ENCODE results near the gene EPHA3. TPM values are rescaled to one million over a fixed set of nuclear protein-coding genes. Genes with fewer than 3 reads are reported as not detected.

EPHA3 gene
- total RNA-seq, 4 donors from 2014 or later, result 13.1 to 25.8 (median 21.2) TPM

DNA sequence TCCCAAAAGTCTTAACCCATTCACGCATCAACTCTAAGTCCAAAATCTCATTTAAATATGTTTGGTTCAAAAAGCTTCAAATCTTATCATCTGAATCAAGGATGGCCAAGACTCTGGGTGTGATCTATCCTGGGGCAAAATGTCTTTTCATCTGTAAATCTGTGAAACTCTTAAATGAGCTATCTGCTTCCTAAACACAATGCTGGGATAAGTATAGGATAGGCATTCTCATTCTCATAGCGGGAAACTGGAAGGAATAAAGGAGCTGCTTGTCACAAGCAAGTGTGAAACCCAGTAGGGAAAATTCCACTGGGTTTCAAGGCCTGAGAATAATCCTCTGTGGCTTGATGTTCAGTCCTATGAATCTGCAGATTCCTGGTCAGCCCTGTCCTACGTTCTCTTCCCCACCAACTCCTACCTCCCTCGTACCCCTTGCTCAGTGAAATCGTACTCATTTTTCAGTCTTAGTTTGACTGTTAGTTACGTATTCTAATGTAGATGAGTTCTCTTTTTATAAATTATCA is 156.7 kb downstream of the EPHA3 start:
- H3K9me3 ChIP-seq, result no peaks in the 10 kb centered on the region
- H3K4me1 ChIP-seq, result no peaks in the 10 kb centered on the region
- H3K36me3 ChIP-seq, result no peaks in the 10 kb centered on the region
- intact Hi-C loops (cut with DNase I), result no loop called here
- WGBS, result 84% methylated on average over 6 of the region's 6 CpGs
- TF ChIP-seq EP300 (IDR thresholded peaks at IDR 0.05), result no peak
- no peak for TF ChIP-seq POLR2A (IDR thresholded peaks at IDR 0.05; ENCODE audit: low read depth)
- TF ChIP-seq POLR2AphosphoS5 (IDR thresholded peaks at IDR 0.05), result no peak
- TF ChIP-seq, protein P1, sequence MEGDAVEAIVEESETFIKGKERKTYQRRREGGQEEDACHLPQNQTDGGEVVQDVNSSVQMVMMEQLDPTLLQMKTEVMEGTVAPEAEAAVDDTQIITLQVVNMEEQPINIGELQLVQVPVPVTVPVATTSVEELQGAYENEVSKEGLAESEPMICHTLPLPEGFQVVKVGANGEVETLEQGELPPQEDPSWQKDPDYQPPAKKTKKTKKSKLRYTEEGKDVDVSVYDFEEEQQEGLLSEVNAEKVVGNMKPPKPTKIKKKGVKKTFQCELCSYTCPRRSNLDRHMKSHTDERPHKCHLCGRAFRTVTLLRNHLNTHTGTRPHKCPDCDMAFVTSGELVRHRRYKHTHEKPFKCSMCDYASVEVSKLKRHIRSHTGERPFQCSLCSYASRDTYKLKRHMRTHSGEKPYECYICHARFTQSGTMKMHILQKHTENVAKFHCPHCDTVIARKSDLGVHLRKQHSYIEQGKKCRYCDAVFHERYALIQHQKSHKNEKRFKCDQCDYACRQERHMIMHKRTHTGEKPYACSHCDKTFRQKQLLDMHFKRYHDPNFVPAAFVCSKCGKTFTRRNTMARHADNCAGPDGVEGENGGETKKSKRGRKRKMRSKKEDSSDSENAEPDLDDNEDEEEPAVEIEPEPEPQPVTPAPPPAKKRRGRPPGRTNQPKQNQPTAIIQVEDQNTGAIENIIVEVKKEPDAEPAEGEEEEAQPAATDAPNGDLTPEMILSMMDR (IDR thresholded peaks at IDR 0.05), result no peak
- no peaks in the 10 kb centered on the region for H3K27me3 ChIP-seq
- no peak overlapping the region for H3K27ac ChIP-seq (replicated peaks in 1 of 4)
- DNase-seq (ENCODE audit: extremely low spot score), result no peak
- H3K4me3 ChIP-seq, result no peak overlapping the region

- no peak overlapping the region for H3K27ac ChIP-seq (replicated peaks in 1 of 4)
- H3K4me3 ChIP-seq, result no peak overlapping the region
- TF ChIP-seq POLR2AphosphoS5 (IDR thresholded peaks at IDR 0.05) (no peak), EP300 (IDR thresholded peaks at IDR 0.05) (no peak)
- TF ChIP-seq, protein P1 (IDR thresholded peaks at IDR 0.05), result no peak
- no peaks in the 10 kb centered on the region for H3K36me3 ChIP-seq
- 88% methylated on average over 1 of the region's 1 CpG for whole genome bisulfite sequencing
- H3K9me3 ChIP-seq, result no peaks in the 10 kb centered on the region
- H3K27me3 ChIP-seq, result no peaks in the 10 kb centered on the region
- H3K4me1 ChIP-seq, result no peaks in the 10 kb centered on the region
- no peak for DNase-seq (ENCODE audit: extremely low spot score)
- intact Hi-C loops (cut with DNase I), result no loop called here
Measured at GRCh38 chr3:89266074-89266473, 158.7 kb downstream of the EPHA3 start.

DNA sequence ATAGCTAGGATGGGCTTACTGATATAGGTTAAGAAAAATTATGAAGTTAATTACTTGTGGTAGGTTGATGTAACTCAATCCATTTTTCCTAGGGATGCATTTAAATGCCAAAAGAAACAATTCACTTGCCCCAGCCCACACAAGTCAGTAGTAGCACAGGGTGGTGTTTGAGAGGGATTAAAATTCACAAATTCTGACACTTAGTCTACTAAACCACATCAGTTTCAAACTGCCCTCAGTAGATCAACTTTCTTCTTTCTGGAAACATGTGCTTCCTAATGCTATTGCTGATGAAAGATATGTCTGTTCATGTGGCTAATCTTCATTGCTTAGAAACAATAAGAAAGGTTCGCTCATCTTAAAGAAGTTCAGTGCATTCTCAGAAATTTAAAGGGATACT is 160.6 kb downstream of the EPHA3 start:
- no peak for DNase-seq (ENCODE audit: extremely low spot score)
- H3K4me3 ChIP-seq, result no peak overlapping the region
- intact Hi-C loops (cut with DNase I), result no loop called here
- no peak overlapping the region for H3K27ac ChIP-seq (replicated peaks in 1 of 4)
- H3K27me3 ChIP-seq, result no peaks in the 10 kb centered on the region
- 87% methylated on average over 1 of the region's 1 CpG for WGBS
- no peaks in the 10 kb centered on the region for H3K36me3 ChIP-seq
- H3K9me3 ChIP-seq, result no peaks in the 10 kb centered on the region
- TF ChIP-seq POLR2A (IDR thresholded peaks at IDR 0.05; ENCODE audit: low read depth) (no peak), POLR2AphosphoS5 (IDR thresholded peaks at IDR 0.05) (no peak), EP300 (IDR thresholded peaks at IDR 0.05) (no peak)
- TF ChIP-seq, protein P1 (IDR thresholded peaks at IDR 0.05), result no peak
- H3K4me1 ChIP-seq, result peaks cover 0 to under 1% (median 0%) of the 10 kb centered on the region in 4 donors

DNA sequence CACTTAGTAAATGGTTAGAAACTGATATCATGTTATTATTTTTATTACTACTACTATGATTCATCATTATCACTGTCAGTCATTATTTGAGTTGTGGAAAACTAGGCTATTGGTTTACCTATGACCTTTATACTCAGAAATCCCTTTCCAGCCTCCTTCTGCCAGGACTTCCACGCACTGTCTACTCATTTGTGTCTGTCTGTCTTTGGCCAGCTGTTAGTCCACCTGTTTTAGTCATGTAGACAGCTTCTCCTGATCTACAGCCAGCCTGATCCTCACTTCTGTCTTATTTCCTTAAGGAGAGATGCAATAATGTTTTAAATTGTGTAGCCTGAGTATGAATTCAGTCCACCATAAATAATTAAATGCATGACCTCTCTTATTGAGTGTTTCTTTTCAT is 162.8 kb downstream of the EPHA3 start:
- Histone ChIP-seq H3K27me3 (no peaks in the 10 kb centered on the region), H3K4me1 (peaks cover 0 to 10% (median 2%) of the 10 kb centered on the region in 4 donors), H3K36me3 (no peaks in the 10 kb centered on the region), H3K4me3 (no peak overlapping the region), H3K27ac (replicated peaks in 1 of 4) (no peak overlapping the region), H3K9me3 (no peaks in the 10 kb centered on the region)
- intact Hi-C loops (cut with DNase I), result no loop called here
- no peak for DNase-seq (ENCODE audit: extremely low spot score)
- TF ChIP-seq POLR2AphosphoS5 (IDR thresholded peaks at IDR 0.05), result no peak
- TF ChIP-seq, protein P1 (IDR thresholded peaks at IDR 0.05), result no peak
- WGBS, result 59% methylated on average over 1 of the region's 1 CpG

DNA sequence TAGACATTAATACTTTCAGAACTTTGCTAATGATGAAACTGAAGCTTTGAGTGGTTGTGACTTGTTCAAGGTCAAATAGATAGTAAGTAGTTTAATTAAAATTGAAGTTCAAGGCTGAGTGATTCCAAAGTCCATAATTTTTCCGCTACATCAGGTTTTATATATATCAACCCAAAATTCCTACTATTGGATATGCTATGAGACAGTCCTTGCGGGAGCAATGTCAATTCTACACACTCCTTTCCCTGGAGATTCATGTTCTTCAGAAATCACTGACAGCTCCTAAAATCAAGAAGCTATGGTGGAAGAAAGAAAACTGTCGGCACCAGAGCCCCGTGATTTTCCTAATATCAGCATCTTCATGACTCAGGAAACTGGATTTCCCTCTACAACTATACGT is 167.6 kb downstream of the EPHA3 start:
- WGBS, result 90% methylated on average over 5 of the region's 5 CpGs
- intact Hi-C loops (cut with DNase I), result no loop called here

More for the DNA sequence above, 167.6 kb downstream of the EPHA3 start:
- Histone ChIP-seq H3K27ac (replicated peaks in 1 of 4) (no peak overlapping the region), H3K4me3 (no peak overlapping the region), H3K4me1 (peaks cover 0 to 10% (median 2%) of the 10 kb centered on the region in 4 donors), H3K27me3 (no peaks in the 10 kb centered on the region), H3K36me3 (no peaks in the 10 kb centered on the region), H3K9me3 (no peaks in the 10 kb centered on the region)
- no peak for TF ChIP-seq EP300 (IDR thresholded peaks at IDR 0.05)
- TF ChIP-seq POLR2AphosphoS5 (IDR thresholded peaks at IDR 0.05), result no peak
- TF ChIP-seq POLR2A (IDR thresholded peaks at IDR 0.05; ENCODE audit: low read depth), result no peak
- TF ChIP-seq, protein P1 (IDR thresholded peaks at IDR 0.05), result no peak
- DNase-seq (ENCODE audit: extremely low spot score), result no peak
